Ovary (tissue), 3 donors: ENCODE results near the gene IP6K1.
"Not testable (repeated sequence)": the region's sequence is repeated elsewhere in the genome, so short reads cannot be mapped to it uniquely, and the experiment has no call there.

Source experiments
- EP300 ChIP-seq: sonication (generic); formaldehyde crosslinking; IDR thresholded peaks from one replicate; pipeline ENCODE4 v1.6.1; 2017; ENCODE audit warnings: antibody characterized with exemption
- POLR2A ChIP-seq: fragments of 450-650 bp; IDR thresholded peaks from one replicate; pipeline ENCODE4 v1.6.1; 2017; ENCODE audit warnings: antibody characterized with exemption, mild to moderate bottlenecking, moderate library complexity
- TF ChIP-seq, protein P1 (sequence below), 3 donors: fragments of 450-650 bp in 2 of 3; fragments of 200-600 bp in 1 of 3; IDR thresholded peaks; one replicate each; pipeline versions ENCODE4 v1.5.1 to v1.8.0; 2016 to 2022; ENCODE audit warnings: antibody characterized with exemption in 3 of 3, mild to moderate bottlenecking in 1 of 3
- donor health status: DM: no; HTN: no; CAD: no.

- TF ChIP-seq, protein P1, sequence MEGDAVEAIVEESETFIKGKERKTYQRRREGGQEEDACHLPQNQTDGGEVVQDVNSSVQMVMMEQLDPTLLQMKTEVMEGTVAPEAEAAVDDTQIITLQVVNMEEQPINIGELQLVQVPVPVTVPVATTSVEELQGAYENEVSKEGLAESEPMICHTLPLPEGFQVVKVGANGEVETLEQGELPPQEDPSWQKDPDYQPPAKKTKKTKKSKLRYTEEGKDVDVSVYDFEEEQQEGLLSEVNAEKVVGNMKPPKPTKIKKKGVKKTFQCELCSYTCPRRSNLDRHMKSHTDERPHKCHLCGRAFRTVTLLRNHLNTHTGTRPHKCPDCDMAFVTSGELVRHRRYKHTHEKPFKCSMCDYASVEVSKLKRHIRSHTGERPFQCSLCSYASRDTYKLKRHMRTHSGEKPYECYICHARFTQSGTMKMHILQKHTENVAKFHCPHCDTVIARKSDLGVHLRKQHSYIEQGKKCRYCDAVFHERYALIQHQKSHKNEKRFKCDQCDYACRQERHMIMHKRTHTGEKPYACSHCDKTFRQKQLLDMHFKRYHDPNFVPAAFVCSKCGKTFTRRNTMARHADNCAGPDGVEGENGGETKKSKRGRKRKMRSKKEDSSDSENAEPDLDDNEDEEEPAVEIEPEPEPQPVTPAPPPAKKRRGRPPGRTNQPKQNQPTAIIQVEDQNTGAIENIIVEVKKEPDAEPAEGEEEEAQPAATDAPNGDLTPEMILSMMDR (IDR thresholded peaks at IDR 0.05): not testable (repeated sequence)
- TF ChIP-seq EP300, POLR2A: not testable (repeated sequence)
These were observed 100.0 kb downstream of the IP6K1 start for GRCh38 chr3:49686346-49686745.
